ENCODE results near the gene ZBTB12. TPM values are rescaled to one million over a fixed set of nuclear protein-coding genes. Genes with fewer than 3 reads are reported as not detected.

The ZBTB12 gene
- total and polyA plus RNA-seq, 2 of the 4 experiments (the other 2 are of a cell fraction), result 2.0 to 8.5 TPM

DNA sequence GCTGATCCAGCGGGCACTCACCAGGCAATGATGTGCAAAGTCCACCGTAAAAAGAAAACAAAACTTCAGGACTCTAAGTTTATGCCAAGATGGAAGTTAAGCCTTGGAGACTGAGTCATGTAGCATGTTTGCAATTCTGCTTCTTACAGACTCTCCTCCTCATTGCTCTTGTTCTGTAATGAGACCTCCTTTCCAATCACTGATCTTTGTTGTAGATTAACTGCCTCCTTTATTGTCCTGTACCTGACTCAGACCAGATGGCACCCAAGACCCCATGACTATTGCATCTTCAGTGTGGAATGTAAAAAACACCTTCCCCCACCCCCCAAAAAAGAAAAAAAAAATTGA is 50.4 kb downstream of the ZBTB12 start:
- DNase-seq (peak; percentile 54), ATAC-seq (ENCODE audit: low read depth) (peak; percentile 90)
- intact Hi-C loops (cut with micrococcal nuclease), result no loop called here
- WGBS, 2 experiments (ENCODE audit: extremely low coverage in 2 of 2, insufficient read length in 1 of 2), result no CpG with 5 or more reads among the region's 2 CpGs
- Histone ChIP-seq H3K36me3 (ENCODE audit: control insufficient read depth, insufficient read depth, low read length) (no peaks in the 10 kb centered on the region; the same call in 1 of the 2 replicates), H4K5ac (ENCODE audit: low read depth, low read length) (peak overlapping the region; percentile 71; the same call in 1 of the 2 replicates), H2AFZ (replicated peaks; ENCODE audit: low read length, poor library complexity) (no peak overlapping the region), H4K8ac (ENCODE audit: low read depth in 2 of 2, low read length in 2 of 2) (no peak overlapping the region), H2AK5ac (ENCODE audit: low read depth, low read length) (no peak overlapping the region), H3K9me1 (ENCODE audit: insufficient read depth, low read length) (no peaks in the 10 kb centered on the region), H3K23ac (ENCODE audit: low read depth, low read length) (0 out of 2 replicates have a peak overlapping the region, but pooled peaks have one; percentile 0), H2BK120ac (ENCODE audit: low read depth, low read length) (no peak overlapping the region), H3K4me3 (ENCODE audit: insufficient read depth, low read depth, low read length) (no peak overlapping the region), H3K27ac (ENCODE audit: insufficient read depth, low read length) (peak overlapping the region; percentile 57; the same call in 1 of the 2 replicates), H3K4me2 (ENCODE audit: low read depth, low read length) (peak overlapping the region; percentile 88), H3K14ac (replicated peaks; ENCODE audit: low read depth, low read length) (peak overlapping the region; percentile 1; the same call in 1 of the 2 replicates), H3K4ac (ENCODE audit: low read depth, low read length) (peak overlapping the region; percentile 1; the same call in 1 of the 2 replicates), H3K79me1 (ENCODE audit: low read depth in 1 of 2, low read length in 2 of 2) (no peaks in the 10 kb centered on the region), H3K27me3 (ENCODE audit: control insufficient read depth, insufficient read depth, low read length) (no peaks in the 10 kb centered on the region), H3K18ac (ENCODE audit: low read depth, low read length) (0 out of 2 replicates have a peak overlapping the region, but pooled peaks have one; percentile 38), H3K56ac (ENCODE audit: extremely low read depth, insufficient read depth, low read length) (no peak overlapping the region), H2BK5ac (ENCODE audit: low read depth, low read length, poor library complexity, severe bottlenecking) (no peak overlapping the region), H3K4me1 (ENCODE audit: control insufficient read depth, insufficient read depth, low read length) (peaks cover 2% of the 10 kb centered on the region), H2BK15ac (ENCODE audit: low read depth, low read length) (no peak overlapping the region), H3K9ac (ENCODE audit: low read depth, low read length) (0 out of 2 replicates have a peak overlapping the region, but pooled peaks have one; percentile 27), H4K91ac (ENCODE audit: insufficient read depth, low read depth, low read length) (no peak overlapping the region), H2BK20ac (ENCODE audit: low read depth, low read length) (no peak overlapping the region), H2AK9ac (replicated peaks; ENCODE audit: low read depth, low read length, poor library complexity) (no peak overlapping the region), H4K20me1 (ENCODE audit: insufficient read depth, low read length) (no peaks in the 10 kb centered on the region), H3K9me3 (ENCODE audit: control insufficient read depth, insufficient read depth, low read length) (no peaks in the 10 kb centered on the region; the same call in 1 of the 2 replicates)
- 0 out of 2 replicates have a peak, but pooled peaks have one; percentile 9 for TF ChIP-seq FOS (IDR thresholded peaks at IDR 0.05; ENCODE audit: low read depth, low read length)
- TF ChIP-seq BHLHE40 (IDR thresholded peaks at IDR 0.05; ENCODE audit: low read depth, low read length), result no peak
- no peak for TF ChIP-seq SMC3 (IDR thresholded peaks at IDR 0.05; ENCODE audit: low read depth, low read length)
- TF ChIP-seq CHD1 (IDR thresholded peaks at IDR 0.05; ENCODE audit: low read depth, low read length), result no peak
- TF ChIP-seq NFE2L2 (IDR thresholded peaks at IDR 0.05; ENCODE audit: low read depth, low read length), result no peak
- no peak for TF ChIP-seq MXI1 (IDR thresholded peaks at IDR 0.05; ENCODE audit: borderline replicate concordance, low read depth, low read length)
- TF ChIP-seq CEBPB (IDR thresholded peaks at IDR 0.05; ENCODE audit: low read depth, low read length), result no peak
- ChIA-PET POLR2A (ENCODE audit: unreplicated experiment) (interaction anchor here (0.6 kb wide), 1 partner anchor 25 kb away, joined by 3 read pairs; no protein-coding TSS in a partner anchor), CTCF (no interaction called here)
- dilution Hi-C loops (cut with HindIII; ENCODE audit: low sequenced_read_pairs, unreplicated experiment), result no loop called here
- in situ Hi-C loops (cut with MboI; ENCODE audit: low sequenced_read_pairs), result no loop called here
- no TSS peak for BruUV-seq (replicated peaks)

Data from IMR-90 (cell line).